Activated CD4-positive, alpha-beta T cell treated with anti-CD3 and anti-CD28 coated beads for 36 hours (primary cell): ENCODE data around the gene PPP2R5E. TPM values are rescaled to one million over a fixed set of nuclear protein-coding genes. Genes with fewer than 3 reads are reported as not detected.
"Not testable (repeated sequence)": the region's sequence is repeated elsewhere in the genome, so short reads cannot be mapped to it uniquely, and the experiment has no call there.

ENCODE experiments used
- ATAC-seq: fragments of 200-7000 bp; cut with Tn5 transposase; one replicate; pipeline ENCODE4 v1.10.0; 2021; ENCODE audit warnings: mild to moderate bottlenecking, moderate library complexity
- CTCF ChIA-PET: fragments of 350-600 bp; sonication (Branson Sonifier 250); formaldehyde crosslinking; loops from one replicate; lab custom pipeline; 2021; ENCODE audit warnings: antibody characterized with exemption; lab: Charles Lee
- POLR2A ChIA-PET: fragments of 350-600 bp; sonication (Branson Sonifier 250); formaldehyde crosslinking; loops from one replicate; lab custom pipeline; 2021; ENCODE audit warnings: antibody characterized with exemption, inconsistent platforms; lab: Charles Lee
- DNase-seq: peaks from one replicate; pipeline ENCODE4 v3.0.0-alpha.2; 2020
- H3K27ac Mint-ChIP-seq: one replicate; pipeline ENCODE4 v1.8.0; 2021; ENCODE audit warnings: mixed read lengths
- H3K27me3 Mint-ChIP-seq: one replicate; pipeline ENCODE4 v1.8.0; 2021; ENCODE audit warnings: mixed read lengths
- H3K36me3 Mint-ChIP-seq: one replicate; pipeline ENCODE4 v1.8.0; 2021; ENCODE audit warnings: low read depth, mixed read lengths
- H3K4me1 Mint-ChIP-seq: one replicate; pipeline ENCODE4 v1.8.0; 2021; ENCODE audit warnings: mixed read lengths
- H3K4me3 Mint-ChIP-seq: one replicate; pipeline ENCODE4 v1.8.0; 2021; ENCODE audit warnings: mild to moderate bottlenecking, moderate library complexity, mixed read lengths
- H3K9me3 Mint-ChIP-seq: one replicate; pipeline ENCODE4 v1.8.0; 2021; ENCODE audit warnings: low read depth, mixed read lengths
- intact Hi-C, 2 experiments: fragments of 100-400 bp; cut with DNase I in 1 of 2; cut with micrococcal nuclease in 1 of 2; formaldehyde crosslinking; loops; one replicate each; pipeline versions ENCODE4 v1.14.2 to v1.15.1; 2022 to 2024; cut with DNase I, micrococcal nuclease
- total RNA-seq, 2 experiments: library from RNA; stranded (reverse); gene quantifications; one replicate each; pipeline ENCODE4 v1.2.3, GENCODE V29; 2021

The PPP2R5E gene
- total RNA-seq, 2 experiments from 2014 or later = 38.4 to 40.4 TPM

- Mint-ChIP-seq H3K36me3 (peaks cover 38% of the 10 kb centered on the region), H3K4me1 (no peaks in the 10 kb centered on the region), H3K27ac (no peak overlapping the region), H3K4me3 (no peak overlapping the region), H3K27me3 (no peaks in the 10 kb centered on the region), H3K9me3 (peaks cover 2% of the 10 kb centered on the region)
- CTCF ChIA-PET = no interaction called here
- POLR2A ChIA-PET = no interaction called here
- intact Hi-C loops = no loop called here
- ATAC-seq = no peak
- no peak for DNase-seq
Measured at GRCh38 chr14:63375769-63376168, 167.4 kb downstream of the PPP2R5E start.

- intact Hi-C loops, ATAC-seq, H3K4me1 Mint-ChIP-seq, DNase-seq, H3K27ac Mint-ChIP-seq, H3K4me3 Mint-ChIP-seq, POLR2A ChIA-PET, H3K27me3 Mint-ChIP-seq: not testable (repeated sequence)
- Mint-ChIP-seq H3K36me3 (peaks cover 35% of the 10 kb centered on the region), H3K9me3 (peaks cover 14% of the 10 kb centered on the region)
- CTCF ChIA-PET = interaction anchor here (1.1 to 1.9 kb wide), 3 partner anchors 10 to 16 kb away, joined by 3 to 4 read pairs (median 3); no protein-coding TSS in a partner anchor
Measured at GRCh38 chr14:63371613-63372012, 171.6 kb downstream of the PPP2R5E start.

- peaks cover 14% of the 10 kb centered on the region for H3K9me3 Mint-ChIP-seq
- ChIA-PET POLR2A (no interaction called here), CTCF (interaction anchor here (1.1 to 1.9 kb wide), 3 partner anchors 10 to 15 kb away, joined by 3 to 4 read pairs (median 3); no protein-coding TSS in a partner anchor)
- no peak overlapping the region for H3K4me3 Mint-ChIP-seq
- intact Hi-C loops = no loop called here
- DNase-seq (no peak), ATAC-seq (no peak)
- no peak overlapping the region for H3K27ac Mint-ChIP-seq
- peaks cover 35% of the 10 kb centered on the region for H3K36me3 Mint-ChIP-seq
- no peaks in the 10 kb centered on the region for H3K4me1 Mint-ChIP-seq
- no peaks in the 10 kb centered on the region for H3K27me3 Mint-ChIP-seq
Measured at GRCh38 chr14:63371033-63371432, 172.1 kb downstream of the PPP2R5E start.

GRCh38 chr14:63367742-63368364, 175.3 kb downstream of the PPP2R5E start:
- ChIA-PET CTCF (no interaction called here), POLR2A (no interaction called here)
- Mint-ChIP-seq H3K4me3 (no peak overlapping the region), H3K27me3 (no peaks in the 10 kb centered on the region), H3K4me1 (no peaks in the 10 kb centered on the region), H3K36me3 (peaks cover 15% of the 10 kb centered on the region), H3K9me3 (peaks cover 22% of the 10 kb centered on the region), H3K27ac (no peak overlapping the region)
- intact Hi-C loops = no loop called here
- ATAC-seq (no peak), DNase-seq (no peak)

GRCh38 chr14:63362389-63362819, 180.8 kb downstream of the PPP2R5E start:
- intact Hi-C loops = no loop called here
- H3K27ac Mint-ChIP-seq = no peak overlapping the region
- DNase-seq (no peak), ATAC-seq (no peak)
- peaks cover 8% of the 10 kb centered on the region for H3K9me3 Mint-ChIP-seq
- ChIA-PET CTCF (no interaction called here), POLR2A (no interaction called here)
- H3K27me3 Mint-ChIP-seq = peaks cover 6% of the 10 kb centered on the region
- H3K36me3 Mint-ChIP-seq = no peaks in the 10 kb centered on the region
- H3K4me3 Mint-ChIP-seq = no peak overlapping the region
- H3K4me1 Mint-ChIP-seq = no peaks in the 10 kb centered on the region

GRCh38 chr14:63361790-63362189, 181.4 kb downstream of the PPP2R5E start:
- Mint-ChIP-seq H3K9me3 (peaks cover 8% of the 10 kb centered on the region), H3K27ac (no peak overlapping the region), H3K4me1 (no peaks in the 10 kb centered on the region), H3K27me3 (peaks cover 6% of the 10 kb centered on the region), H3K36me3 (no peaks in the 10 kb centered on the region), H3K4me3 (no peak overlapping the region)
- ATAC-seq = no peak
- DNase-seq = no peak
- ChIA-PET POLR2A (no interaction called here), CTCF (no interaction called here)
- intact Hi-C loops = no loop called here

- POLR2A ChIA-PET = no interaction called here
- H3K27me3 Mint-ChIP-seq = peaks cover 9% of the 10 kb centered on the region
- CTCF ChIA-PET = interaction anchor here (0.5 to 0.7 kb wide), 2 partner anchors 843 to 1194 kb away, joined by 3 to 4 read pairs; no protein-coding TSS in a partner anchor
- no peaks in the 10 kb centered on the region for H3K4me1 Mint-ChIP-seq
- DNase-seq (no peak), ATAC-seq (no peak)
- no peaks in the 10 kb centered on the region for H3K36me3 Mint-ChIP-seq
- intact Hi-C loops = no loop called here
- H3K27ac Mint-ChIP-seq = no peak overlapping the region
- no peak overlapping the region for H3K4me3 Mint-ChIP-seq
- H3K9me3 Mint-ChIP-seq = no peaks in the 10 kb centered on the region
Measured at GRCh38 chr14:63357841-63358240, 185.3 kb downstream of the PPP2R5E start.

- Mint-ChIP-seq H3K4me1 (no peaks in the 10 kb centered on the region), H3K9me3 (no peaks in the 10 kb centered on the region)
- ATAC-seq = no peak
Measured at GRCh38 chr14:63345826-63346225, 197.4 kb downstream of the PPP2R5E start.

GRCh38 chr14:63344336-63344735, 198.8 kb downstream of the PPP2R5E start:
- ChIA-PET CTCF (no interaction called here), POLR2A (no interaction called here)
- DNase-seq = no peak
- intact Hi-C loops = no loop called here
- Mint-ChIP-seq H3K9me3 (no peaks in the 10 kb centered on the region), H3K4me3 (no peak overlapping the region), H3K27ac (no peak overlapping the region), H3K27me3 (peaks cover 28% of the 10 kb centered on the region), H3K4me1 (no peaks in the 10 kb centered on the region), H3K36me3 (no peaks in the 10 kb centered on the region)
- no peak for ATAC-seq

More at GRCh38 chr14:63345826-63346225, 197.4 kb downstream of the PPP2R5E start:
- Mint-ChIP-seq H3K4me3 (no peak overlapping the region), H3K27me3 (peaks cover 26% of the 10 kb centered on the region), H3K36me3 (no peaks in the 10 kb centered on the region), H3K27ac (no peak overlapping the region)
- DNase-seq = no peak
- ChIA-PET POLR2A (no interaction called here), CTCF (no interaction called here)
- intact Hi-C loops = loop anchor here in 1 of 2 experiments (5.0 kb wide), 1 partner anchor 1029 kb away; no protein-coding TSS in a partner anchor

- CTCF ChIA-PET = interaction anchor here (0.6 kb wide), 1 partner anchor 33 kb away, joined by 3 read pairs; no protein-coding TSS in a partner anchor
- intact Hi-C loops = no loop called here
- Mint-ChIP-seq H3K9me3 (no peaks in the 10 kb centered on the region), H3K27ac (no peak overlapping the region), H3K4me3 (no peak overlapping the region), H3K27me3 (peaks cover 28% of the 10 kb centered on the region), H3K4me1 (no peaks in the 10 kb centered on the region), H3K36me3 (no peaks in the 10 kb centered on the region)
- ATAC-seq = no peak
- POLR2A ChIA-PET = no interaction called here
- DNase-seq = no peak
Measured at GRCh38 chr14:63343878-63344277, 199.3 kb downstream of the PPP2R5E start.

GRCh38 chr14:63342371-63342770, 200.8 kb downstream of the PPP2R5E start:
- ATAC-seq = no peak
- no peak overlapping the region for H3K4me3 Mint-ChIP-seq
- POLR2A ChIA-PET = no interaction called here
- H3K27me3 Mint-ChIP-seq = peaks cover 26% of the 10 kb centered on the region
- H3K36me3 Mint-ChIP-seq = no peaks in the 10 kb centered on the region
- CTCF ChIA-PET = no interaction called here
- H3K9me3 Mint-ChIP-seq = peaks cover 2% of the 10 kb centered on the region
- H3K27ac Mint-ChIP-seq = no peak overlapping the region
- intact Hi-C loops = no loop called here
- H3K4me1 Mint-ChIP-seq = no peaks in the 10 kb centered on the region
- no peak for DNase-seq
